NK-92 (cell line): ENCODE measurements around the gene NTM.

Experiments used
- DNase-seq: peaks from one replicate; lab custom pipeline; 2025; ENCODE audit not compliant: unreplicated experiment; lab: John Stamatoyannopoulos, UW

Gene NTM

DNA sequence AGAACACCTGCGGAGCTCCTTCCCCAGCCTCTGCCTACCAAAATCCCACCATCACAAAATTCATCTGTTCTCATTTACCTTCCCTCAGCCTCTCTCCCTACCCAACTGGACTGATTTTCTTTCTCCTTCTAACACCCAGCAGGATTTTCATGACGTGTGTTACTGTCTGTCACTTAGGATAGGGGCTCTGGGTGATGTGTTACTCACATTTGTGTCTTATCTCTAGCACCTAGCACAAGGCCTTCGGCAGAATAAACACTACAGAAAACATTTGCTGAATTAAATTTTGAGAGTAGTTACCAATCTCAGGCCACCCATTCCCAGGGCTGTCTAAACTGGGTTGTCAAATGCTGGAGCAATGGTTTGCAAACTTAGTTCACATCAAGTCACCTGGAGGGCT is 88.0 kb downstream of the NTM start:
- DNase-seq: no peak

DNA sequence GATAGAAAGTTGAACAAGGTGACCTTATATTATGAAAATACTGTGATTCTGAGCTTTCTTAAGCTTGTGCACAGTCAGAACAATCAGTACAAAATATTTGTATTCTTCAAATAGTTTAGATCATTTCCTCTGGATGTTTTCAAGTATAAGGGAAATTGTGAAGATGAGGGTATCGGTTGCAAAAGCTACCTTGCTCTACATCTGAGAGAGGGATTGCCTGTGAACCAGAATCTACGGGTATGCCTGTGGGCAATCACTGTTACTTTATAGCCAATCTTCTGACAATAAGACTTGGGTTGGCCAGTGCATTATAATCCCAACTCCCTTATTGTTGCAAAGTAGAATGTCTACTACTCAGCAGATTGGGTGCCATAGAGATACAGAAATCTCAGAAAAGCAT is 90.5 kb downstream of the NTM start:
- no peak for DNase-seq

DNA sequence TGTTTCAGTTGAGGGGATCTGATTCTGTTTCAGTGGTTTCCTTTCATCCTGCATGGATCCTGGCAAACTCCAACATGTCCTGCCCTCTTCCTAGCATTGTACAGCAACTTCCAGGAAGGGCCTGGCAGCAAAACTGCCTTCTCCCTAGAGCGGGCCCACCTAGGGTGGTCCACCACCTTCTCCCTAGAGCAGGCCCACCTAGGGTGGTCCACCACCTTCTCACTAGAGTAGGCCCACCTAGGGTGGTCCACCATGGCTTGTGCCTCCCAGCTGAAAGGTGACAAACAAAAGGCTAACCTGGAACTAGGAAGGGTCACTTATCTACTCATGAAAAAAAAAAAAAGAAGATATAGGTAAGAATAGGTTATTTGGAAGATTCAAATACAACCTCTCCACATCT is 92.2 kb downstream of the NTM start:
- no peak for DNase-seq

DNA sequence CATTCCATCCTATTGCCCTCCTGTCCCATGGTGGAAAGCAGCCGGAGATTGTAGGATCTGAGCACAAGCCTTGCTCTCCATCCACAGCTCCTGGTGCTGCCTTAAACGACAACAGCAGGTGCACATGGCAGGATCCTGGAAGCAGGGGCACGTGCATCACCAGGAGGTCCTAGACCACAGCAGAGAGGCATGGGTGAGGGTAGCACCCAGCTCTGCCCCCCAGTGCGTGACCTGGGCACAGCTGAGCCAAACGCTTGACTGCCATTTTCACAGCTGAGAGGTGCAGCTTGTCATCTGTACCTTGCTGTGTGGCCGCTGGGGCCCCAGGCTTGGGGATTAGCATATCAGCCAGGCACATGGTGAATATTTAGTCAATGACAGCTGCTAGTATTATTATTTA is 92.7 kb downstream of the NTM start:
- no peak for DNase-seq

DNA sequence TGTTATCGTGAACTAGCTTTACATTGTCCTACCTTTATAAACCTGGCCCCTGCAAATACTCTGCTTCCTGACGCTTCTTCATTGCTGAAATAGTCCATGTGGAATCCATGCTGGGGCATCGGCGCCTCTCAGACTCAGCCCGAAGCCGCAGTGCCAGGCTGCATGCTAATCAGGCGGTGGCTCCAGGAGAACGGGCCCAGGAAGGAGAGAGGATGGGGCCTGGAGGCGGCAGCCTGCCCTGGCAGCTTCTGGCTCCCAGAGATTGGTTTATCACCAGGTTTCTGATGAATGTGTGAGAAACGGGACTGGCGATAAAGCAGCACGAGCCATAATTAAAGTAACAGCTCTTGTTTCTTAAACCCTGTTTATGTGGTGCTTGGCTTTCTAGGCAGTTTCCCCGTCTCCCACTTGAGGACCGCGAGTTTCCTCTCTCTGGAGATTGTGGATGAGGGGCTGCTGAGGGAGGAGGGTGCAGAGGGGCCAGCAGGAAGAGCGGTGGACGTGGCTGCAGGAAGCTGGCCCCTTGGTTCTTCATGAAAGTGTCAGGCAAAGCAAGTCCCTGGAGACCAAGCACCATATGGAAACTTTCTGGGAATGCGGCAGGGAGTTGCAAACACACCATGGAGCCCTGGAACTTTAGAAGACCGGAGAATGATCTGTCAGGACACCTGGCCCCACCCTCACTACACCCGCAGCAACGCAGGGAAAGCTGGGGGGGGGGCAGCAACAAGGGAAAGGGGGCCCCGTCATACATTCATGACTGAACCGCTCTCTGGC is 93.4 kb downstream of the NTM start:
- DNase-seq: no peak

DNA sequence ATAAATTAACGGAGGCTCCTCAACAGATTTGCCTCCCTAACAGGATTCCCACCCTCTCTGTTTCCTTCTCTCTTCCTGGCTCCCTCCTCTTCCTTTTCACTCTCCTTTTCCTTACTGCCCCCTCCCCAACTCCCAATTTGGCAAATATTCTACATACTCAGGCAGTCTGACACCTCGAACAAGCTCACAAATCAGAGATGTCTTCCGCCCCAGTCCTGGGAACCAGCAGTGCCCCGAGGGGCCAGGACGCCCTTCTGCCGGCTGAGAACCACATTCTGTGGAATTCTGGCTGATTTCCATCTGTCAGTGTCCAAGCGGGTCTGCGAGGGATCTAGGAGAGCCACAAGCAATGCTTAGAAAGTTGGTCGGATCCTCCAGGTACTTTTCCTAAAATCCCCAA is 94.0 kb downstream of the NTM start:
- no peak for DNase-seq

DNA sequence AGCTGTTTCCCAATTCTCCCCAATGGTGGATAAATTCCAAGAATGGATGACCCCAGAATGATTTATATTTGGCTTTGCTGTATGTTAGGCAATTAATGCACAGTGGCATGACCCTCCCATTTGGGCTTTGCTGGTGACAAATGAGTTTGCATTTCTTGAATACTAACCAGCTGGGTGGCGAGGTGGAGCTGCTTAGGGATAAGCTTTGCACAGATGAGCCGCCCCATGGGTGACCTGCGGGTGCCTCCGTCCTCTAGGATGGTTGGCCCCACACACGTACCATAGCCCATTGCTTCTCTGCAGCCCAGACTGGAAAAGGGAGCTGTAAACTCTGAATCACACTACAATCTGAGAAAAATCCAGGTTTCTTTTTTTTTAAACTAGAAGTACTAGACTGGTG is 94.6 kb downstream of the NTM start:
- DNase-seq: no peak

DNA sequence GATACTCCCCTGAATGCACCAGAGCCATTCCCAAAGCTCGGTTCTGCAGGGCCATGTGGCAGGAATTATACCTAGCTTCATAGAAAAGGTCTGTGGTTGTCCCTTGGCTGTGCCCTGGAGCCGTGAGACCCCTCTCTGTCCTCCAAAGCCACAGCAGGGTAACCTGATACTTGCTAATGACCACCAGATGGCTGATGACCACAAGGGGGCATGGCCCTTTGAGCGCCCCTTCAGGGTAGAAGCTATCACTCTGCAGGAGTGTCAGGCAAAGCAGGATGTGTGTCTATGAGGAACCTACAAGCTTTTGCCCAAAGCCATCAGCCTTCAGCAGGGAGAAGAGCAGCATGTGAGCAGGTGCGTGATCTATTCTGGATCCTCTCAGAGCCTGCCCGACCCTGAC is 95.3 kb downstream of the NTM start:
- no peak for DNase-seq

DNA sequence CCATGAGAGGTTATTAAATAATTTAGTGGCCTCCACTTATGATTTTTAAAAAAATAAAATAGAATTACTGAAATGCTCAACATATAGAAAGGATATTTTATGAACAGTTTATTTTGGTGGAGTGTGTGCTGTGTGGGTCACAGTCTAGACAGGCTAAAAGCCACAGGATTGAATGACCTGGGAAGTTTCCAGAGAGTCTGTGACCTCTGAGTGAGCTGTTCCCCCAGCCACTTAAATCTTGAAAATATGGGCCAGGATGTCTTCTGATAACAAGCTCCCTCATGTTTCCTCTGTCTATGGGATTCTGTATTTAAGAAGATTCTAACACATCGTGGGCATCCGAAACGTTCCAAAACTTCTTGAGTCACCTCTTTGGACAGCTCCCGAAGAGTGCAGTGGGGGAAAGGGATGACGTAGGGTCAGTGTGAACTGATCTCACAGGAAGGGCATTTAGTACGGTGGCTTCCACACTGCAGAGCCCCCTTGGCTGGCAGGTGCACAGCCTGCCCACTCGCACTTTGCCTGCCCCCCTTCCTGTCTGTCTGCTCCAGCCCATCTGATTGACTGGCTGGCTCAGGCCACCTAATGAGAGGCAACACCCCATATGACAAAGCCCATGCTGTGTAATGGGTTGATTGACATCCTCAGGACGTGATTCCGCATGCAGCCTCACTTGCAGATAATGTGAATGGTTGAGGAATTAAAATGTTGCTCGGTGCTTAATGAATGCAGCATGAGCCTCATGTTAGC is 97.4 kb downstream of the NTM start:
- DNase-seq: no peak

DNA sequence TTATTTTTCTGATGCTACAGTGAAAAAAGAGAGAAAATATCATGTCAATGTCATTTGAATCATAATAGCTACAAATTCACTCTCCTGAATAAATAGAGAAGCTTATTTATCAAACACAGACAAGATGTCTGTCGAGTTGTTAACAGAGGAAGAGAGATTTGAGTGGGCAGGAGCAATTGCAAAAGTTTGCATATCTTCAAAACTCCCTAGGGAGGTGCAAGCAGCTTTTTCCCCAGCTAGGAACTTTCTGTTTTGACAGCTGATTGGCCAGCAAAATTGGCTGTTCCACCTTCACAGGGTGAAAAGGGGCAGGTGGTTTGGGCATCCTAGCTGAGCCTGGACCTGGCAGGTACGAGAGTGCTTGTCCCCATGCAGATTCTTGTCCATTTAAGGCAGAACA is 98.2 kb downstream of the NTM start:
- no peak for DNase-seq

DNA sequence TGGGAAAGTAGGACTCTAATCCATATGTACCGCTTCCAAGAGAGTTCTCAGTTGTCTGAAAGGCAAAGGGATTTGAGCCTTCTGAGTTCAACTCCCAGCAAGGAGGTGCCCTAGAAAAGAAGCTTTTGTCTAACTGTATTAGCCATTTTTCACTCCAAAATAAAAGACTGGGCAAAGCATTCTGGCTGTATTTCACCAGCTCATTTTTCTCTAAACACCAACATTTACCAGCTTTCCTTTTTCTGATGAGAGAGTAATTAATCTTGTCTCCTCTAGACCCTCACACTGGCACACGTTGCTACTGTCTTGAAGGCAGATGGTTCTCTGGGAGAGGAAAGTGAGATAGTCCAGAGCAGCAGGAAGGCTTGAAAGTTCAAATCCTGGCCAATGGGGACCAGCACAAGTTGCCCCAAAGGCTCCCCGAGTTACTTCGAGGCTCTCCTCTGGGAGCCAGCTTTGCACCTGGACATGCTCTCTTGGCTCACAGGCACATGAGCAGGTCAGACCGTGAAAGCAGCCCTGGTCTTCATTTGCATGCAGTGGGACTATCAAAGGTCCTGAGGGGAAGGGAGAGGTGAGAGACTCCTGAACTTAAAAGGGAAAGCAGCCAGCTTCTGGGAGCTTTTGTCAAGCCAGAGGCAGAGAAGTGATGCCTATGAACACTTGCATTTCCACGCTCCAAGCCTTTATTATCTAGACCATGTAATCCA is 100.0 kb downstream of the NTM start:
- no peak for DNase-seq

DNA sequence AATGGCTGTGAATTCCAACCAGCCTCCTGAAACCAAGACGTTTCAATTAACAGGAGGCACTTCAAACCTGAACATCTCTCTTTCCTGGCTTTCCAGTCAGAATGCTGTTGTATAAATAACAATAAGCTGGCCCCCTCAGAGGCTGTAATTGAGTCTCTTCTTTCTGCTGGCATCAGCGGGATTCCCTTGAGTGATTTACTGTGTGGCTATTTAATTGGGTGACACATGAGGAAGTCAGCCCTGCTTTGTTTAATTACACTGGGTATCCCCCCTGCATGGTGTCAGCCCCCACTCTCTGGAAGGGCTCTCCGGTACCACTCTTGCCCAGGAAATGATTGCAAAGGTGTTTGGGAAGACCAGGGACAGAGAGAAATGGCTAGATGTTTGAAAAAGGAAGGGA is 101.6 kb downstream of the NTM start:
- no peak for DNase-seq

DNA sequence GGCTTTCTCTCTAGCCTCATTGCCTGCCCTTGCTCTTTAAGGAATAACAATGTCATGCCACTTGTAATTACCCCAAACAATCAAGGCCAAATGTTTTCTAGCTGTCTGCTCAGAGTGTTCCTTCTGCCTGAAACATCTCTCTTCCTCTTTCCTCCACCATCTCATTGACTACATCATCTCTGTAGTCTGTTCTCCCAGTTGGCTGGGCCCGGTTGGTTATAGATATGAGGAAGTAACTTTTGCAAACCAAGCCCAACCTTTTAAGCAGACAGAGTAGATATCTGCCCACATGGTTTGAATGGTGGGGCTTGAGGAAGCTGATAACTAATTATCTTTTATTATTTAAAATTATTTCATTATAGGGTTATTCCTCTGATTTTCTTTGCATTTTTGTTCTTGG is 104.5 kb downstream of the NTM start:
- DNase-seq: no peak

DNA sequence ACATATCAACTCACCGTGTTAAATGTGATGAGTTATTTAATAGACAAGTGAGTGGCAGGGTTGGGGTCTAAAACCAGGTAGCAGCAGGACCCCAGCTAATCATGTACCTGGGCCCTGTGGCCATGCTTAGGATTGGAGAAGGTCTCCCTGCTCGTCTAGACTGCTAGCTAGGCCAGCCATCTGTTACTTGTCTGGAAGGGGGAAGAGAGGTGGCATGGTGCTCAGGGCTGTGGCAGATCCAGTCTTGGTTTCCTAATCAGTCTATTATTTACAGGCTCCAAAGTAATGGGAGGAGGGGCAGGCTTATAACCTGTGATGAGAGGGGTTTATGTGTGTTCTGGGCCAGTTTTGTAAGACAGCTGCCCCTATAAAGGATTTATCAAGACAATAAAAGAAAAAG is 105.9 kb downstream of the NTM start:
- no peak for DNase-seq

DNA sequence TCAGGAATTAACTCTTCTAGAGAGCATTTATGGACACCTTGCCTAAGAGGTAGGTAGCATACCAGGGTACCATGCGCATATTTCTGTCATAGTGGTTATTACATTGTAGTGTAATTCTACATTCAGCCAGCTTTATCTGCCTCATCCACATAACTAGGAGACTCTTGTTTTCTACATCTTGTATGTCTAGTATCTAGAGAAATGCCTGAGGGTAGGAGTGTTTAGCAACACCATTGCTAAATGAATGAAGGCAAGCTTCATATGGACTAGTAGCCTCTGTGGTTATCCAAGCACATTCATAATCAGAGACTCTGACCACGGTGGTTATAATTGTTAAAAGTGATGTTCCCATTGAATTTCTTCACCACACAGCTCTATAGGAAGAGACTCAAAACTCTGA is 107.9 kb downstream of the NTM start:
- no peak for DNase-seq

DNA sequence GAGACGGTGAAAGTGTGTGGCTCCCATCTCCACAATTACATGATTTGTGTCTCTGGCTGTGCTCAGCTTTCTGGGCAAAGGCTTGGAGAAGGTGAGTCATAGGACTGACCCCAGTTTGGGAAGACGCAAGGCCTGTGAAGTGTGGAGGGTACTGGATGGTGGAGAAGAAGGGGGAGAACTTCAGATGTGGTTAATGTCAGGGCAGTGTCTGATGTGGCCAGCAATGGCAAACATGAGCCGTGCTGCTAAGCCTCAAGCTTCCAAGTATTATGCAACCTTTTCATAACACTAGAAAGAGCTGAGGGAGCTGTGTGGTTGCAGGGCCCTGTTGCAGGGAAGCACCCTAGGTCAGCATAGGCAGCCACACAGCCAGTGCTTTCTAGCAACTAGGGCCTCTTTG is 110.9 kb downstream of the NTM start:
- DNase-seq: no peak

DNA sequence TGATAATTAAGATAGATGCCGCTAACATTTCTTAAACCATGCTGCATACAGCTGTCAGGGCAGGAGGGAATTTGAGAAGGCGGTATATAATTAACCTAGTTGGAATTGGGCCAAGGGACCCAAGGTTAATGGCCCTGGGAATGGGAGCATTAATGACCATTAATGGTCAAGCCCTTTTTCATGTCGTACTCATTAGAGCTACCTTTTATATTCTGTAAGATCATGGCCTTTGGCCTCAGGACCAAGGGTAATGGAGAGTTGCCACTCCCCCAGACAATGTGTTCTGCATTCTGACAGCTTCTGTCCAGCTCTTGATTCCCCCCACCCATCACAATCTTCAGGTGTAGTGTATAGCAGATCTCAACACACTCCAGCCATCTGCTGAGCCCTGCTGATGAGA is 111.6 kb downstream of the NTM start:
- no peak for DNase-seq

DNA sequence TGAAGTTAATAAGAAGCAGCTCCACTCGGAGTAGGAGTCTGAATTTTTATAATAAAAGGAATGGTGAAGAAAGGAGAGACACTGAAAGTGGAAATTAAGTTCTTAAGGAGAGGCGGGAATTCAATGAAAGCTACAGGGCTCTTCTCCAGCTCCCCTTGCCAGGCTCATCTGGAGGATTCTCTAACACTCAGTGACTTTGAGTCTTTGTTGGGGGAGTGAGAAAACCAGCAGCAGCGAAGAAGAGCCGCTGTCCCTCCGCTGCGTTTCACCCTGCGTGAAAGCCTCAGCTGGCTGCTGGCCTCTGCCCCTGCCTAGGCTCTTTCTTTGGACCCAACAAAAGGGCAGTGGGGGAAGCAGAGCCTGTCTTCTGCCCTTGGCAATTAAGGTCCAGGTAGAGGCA is 113.0 kb downstream of the NTM start:
- DNase-seq: no peak

DNA sequence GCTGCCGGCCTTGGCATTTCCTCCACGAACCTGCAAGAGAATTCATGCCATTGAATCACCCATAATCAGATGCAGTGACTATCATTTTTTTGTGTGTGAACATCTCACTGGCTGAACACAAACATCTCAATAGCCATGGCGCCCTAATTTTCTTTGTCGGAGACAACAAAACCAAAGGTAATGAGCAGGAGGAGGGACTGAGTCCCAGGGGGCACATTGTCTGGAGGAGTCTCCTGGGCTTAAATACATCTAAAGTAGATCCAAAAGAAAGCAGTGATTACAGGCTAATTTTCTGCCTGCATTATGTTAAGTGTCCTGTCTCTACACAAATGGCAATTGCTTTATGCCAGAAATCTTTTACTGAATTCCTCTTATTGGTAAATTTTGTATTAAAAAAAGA is 113.5 kb downstream of the NTM start:
- no peak for DNase-seq

DNA sequence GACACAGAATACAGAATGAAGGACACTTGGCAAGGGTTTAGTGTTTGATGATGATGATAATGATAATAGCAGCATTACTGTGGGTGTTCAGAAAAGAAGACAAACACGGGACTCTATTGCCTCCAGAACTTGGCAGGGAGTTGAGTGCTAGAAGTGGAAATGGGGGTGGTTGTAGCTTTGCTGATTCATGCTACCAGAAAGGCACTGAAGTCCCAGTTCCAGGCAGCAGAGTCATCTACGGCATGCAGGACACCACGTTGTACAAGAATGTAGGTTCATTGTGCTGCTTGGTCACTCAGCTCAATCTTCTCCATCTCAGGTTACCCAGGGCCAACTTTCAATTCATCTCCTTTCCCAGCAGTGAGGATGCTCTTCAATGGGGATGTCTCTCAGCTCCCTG is 115.7 kb downstream of the NTM start:
- DNase-seq: no peak

DNA sequence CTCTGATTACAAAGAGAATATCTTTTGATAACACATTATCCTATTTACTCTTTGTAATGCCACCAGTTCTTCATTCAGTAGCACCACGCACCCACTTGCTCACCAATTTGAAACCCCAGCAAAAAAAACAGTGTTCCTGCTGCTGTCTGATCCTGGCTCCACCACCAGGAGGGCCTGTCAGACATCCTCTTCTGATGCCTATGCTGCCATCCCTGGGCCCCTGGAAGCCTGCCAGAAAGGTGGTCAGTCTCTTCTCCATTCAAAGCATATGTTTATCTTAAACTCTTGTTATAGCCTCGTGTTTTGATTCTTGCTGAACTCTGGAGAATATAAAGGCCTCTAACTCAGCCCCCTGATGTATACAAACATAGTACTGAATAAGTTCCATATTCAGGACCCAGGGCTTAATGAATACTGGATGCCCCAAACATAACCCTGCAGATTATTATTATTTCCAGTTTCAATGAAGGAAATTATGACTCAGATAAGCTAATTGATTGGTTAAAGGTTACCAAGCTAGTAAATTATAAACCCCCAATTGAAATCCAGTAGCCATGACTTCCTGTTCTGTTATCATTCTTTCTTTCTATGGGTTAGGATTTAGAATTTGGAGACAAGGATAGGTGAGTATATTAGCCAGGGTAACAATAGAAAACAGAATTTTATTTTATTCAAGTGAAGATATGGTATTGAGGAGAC is 116.7 kb downstream of the NTM start:
- no peak for DNase-seq

DNA sequence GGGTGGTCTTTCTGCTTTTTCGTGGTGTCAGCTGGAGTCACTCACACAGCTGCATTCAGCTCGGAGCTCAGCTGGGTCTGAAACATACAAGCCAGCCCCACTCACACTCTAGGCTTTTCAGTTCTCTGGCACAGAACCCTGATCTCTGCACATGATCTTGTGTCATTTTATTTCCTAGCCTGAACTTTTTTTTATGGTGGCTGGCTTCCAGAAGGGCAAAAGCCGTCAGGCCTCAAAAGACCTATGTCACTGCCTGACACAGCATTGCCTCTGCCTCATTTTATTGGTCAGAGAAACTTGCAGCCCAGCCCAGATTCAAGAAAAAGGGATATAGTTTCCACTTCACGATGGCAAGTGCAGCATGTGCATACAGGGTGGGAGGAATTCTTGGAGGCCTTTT is 117.8 kb downstream of the NTM start:
- no peak for DNase-seq
